Measurements from ENCODE around the gene SMC1B.

Gene SMC1B

DNA sequence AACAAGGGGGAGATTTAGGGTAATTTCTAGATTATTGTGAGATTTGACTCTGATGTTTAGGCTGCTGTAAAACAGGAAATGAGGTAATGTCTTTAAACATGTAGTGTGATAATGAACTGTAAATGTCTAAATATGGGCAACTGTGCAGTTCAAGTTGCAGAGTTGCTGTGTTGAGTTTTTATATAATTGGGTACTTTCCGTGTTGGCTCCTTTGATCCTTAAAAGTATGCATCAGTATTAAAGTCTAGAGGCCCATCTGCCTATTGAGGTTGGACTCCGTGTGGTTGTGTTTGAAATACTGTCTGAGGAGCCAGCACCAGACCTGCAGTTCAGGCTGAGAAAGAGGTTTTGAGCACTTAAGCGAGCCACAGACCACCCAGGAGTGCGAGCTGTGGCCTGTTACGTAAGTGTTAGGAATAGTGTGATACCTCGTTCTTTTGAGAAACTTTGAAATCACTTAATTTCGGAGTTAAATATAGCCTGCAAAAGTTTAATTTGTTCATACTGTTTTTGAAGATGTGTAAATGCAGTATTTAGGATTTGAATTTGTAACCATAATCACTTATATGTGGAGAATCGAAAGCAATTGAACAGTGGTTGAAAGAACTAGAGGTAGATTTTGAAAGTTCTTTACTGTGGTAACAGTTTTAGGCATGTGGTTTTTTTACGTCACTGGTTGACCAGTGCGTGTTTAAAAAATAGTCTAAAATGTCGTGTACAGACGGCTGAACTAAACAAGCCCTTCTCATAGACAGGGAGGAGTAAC lies 94.7 kb downstream of the SMC1B start:
- DNase-seq (ENCODE audit: low spot score): no peak

GRCh38 chr22:45318168-45318557 lies 95.2 kb downstream of the SMC1B start:
- peak; percentile 69 for DNase-seq (ENCODE audit: low spot score)

DNA sequence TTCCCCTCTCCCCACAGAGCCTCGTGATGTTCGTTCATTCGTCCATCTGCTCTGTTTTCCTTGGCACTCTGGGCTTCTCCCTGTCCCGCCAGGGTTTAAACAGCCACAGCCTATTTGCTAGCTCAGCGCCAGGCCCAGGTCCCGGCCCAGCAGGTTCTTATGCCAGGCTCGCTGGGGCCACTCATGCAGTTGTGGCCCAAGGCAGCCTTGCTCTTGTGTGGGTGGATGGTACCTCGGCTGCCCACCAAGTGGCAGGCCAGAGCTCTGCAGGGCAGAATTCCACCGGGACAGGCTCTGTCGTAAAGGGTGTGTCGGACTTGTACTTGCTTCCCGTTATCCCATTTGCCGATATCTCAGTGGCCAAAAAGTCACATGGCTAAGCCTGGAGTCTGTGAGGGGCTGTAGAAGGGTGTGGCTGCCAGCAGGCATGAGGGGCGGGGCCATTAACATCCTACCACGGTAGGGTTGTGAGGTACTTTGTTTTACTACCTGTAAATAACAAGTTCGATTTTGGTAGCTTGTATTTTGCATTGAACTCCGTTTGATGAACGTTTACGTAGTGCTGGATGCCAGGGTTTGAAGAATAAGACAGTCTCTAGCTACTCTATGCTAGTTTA lies 95.7 kb downstream of the SMC1B start:
- DNase-seq (ENCODE audit: low spot score): no peak

DNA sequence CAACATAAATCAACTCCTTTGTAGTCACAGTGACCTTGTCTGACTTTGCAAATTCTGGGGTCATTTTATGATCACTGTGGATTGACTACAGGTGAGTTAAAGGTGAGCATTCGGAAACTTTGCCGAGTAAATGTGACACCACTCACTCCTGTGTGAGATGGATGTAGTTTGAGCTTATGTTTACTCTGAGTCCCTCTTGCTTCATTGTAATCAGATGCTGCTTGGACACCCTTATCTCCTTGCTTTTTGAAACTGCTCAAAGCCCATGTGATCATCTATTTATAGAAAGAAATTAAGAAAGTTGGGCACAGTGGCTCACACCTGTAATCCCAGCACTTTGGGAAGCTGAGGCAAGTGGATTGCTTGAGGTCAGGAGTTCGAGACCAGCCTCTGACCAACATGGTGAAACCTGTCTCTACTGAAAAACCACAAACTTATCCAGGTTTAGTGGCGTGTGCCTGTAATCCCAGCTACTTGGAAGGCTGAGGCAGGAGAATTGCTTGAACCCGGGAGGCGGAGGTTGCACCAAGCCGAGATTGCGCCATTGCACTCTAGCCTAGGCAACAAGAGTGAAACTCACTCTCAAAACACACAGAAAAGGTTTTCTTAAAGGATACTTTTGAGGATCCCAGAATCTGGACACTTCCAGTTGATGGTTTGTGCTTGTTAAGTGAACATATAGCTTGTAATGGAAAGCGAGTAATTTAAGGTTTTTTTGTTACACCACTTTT lies 96.4 kb downstream of the SMC1B start:
- no peak for DNase-seq (ENCODE audit: low spot score)

DNA sequence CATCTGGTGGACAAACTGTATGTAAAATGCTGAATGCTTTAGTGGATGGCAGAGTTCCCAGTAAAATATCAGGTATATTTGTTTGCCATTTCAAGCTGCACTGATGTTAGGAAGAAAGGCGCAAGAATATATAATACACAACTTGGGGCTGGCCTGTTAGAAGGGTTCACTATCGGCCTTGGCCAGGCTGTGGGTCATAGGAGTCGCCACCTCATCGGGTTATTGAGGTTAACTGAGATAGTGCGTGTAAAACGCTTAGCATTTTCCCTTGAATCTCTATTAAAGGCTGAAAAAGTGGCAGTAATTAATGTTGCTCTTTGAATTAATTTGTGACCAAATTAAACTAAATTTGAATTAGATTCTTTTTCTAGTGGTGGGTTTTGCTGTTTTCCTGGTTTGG lies 98.6 kb downstream of the SMC1B start:
- DNase-seq (ENCODE audit: low spot score): peak; percentile 77

DNA sequence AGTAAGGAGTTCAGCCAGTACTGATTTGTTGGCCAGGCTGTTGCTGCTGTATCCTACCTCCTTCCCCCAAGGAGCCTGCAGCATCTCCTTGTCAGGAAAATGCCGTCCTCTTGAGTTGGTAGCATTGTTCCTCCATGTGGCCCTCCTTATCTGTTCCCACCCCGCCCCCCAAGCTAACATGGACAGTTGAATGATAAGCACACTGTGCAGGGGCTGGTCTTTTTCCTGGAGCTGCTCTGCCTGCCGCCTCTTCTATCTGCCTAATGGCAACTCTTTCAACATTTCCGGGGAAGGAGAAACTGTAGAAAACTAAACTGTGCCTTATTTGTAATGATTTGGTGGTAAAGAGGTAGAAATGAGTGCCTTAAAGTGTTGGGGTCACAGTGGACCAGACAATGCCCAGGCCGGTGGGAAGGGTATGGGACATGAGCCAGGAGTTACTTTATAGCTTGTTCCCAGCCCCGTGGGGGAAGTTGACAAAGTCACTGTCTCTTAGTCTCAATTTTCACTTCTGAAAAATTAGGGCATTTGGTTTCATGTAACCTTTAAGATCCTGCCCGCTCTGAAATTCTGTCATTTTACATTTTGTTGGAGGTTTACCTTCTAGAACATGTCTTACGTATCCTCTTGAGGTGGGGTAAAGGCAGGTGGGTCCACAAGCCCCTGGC lies 99.2 kb downstream of the SMC1B start:
- DNase-seq (ENCODE audit: low spot score): peak; percentile 74

GRCh38 chr22:45312856-45313255 lies 100.5 kb downstream of the SMC1B start:
- peak; percentile 16 for DNase-seq (ENCODE audit: low spot score)

GRCh38 chr22:45312415-45312814 lies 101.0 kb downstream of the SMC1B start:
- DNase-seq (ENCODE audit: low spot score): no peak

GRCh38 chr22:45310977-45311531 lies 102.3 kb downstream of the SMC1B start:
- DNase-seq (ENCODE audit: low spot score): peak; percentile 26

DNA sequence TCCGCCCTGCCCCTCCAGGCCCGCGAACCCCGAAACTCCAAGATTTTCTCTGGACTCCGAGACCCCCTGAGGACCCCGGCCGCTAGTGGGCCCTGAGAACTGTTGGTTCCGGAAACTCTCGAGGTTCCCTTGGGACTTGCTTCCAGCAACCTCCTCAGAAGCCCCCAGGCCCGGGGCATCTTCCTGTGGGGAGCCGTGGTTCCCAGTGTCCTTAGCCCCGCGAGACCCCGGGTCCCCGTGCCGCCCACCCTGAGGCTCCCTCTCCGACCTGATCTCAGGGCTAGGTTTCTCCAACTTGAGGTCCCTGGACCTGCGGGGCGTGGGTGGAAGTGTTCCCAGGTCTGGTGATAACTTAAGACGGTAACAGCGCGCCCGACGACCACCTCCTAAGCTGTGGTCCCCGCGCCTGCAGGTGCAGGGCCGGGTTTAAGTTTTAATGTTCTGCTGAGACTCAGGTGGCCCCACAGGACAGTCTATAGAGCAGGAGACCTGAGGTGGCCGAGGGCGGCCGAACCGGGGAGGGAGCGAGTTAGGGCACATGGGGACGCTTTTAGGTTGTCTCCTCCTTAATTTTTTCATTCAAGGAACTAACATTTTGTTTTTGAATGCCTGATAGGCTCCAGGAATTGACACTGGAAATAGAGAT lies 102.9 kb downstream of the SMC1B start:
- DNase-seq (ENCODE audit: low spot score): no peak

DNA sequence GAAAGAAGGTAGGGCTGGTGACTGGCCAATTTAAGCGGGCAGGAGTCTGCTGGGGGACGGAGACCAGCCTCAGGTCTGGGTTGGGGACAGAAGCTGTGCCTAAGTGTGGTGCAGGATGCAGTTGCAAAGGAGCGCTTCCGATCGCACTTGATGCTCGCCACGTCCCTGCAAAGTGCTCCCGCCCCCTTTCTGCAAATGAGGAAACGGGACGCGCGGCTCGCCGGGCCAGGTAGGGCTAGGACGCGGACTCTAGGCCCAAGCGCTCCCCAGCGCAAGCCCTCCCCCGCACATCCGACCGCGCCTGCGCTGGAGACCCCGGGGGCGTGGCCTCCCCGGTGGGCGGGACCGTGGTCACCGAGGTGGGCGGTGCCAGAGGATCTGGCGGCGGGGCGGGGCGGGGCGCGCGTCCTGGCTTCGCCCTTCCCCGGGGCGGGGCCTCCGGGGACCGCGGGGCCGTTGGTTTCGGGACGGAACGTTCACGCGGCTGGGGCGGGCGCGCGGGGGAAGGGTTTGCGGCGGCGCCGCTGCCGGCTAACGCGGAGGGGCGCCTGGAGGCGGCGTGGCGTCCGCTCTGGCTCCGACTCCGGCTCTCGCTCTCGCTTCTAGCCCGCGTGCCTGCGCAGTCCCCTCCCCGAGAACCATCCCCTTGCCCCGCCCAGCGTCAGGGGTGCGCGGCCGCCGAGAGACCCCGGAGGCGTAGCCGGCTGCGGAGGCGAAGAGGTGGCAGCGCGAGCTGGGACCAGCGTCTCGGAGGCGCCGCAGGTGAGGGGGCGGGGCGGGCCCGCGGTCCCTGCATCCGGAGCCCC lies 103.8 kb downstream of the SMC1B start, which contains the start of gene FAM118A:
Gene FAM118A, plus strand, starts transcription at position 513 of the 806 bp plus-strand sequence. CDS start 12,446 bp downstream, outside the sequence.
- DNase-seq (ENCODE audit: low spot score): peak; percentile 95

- no peak for DNase-seq (ENCODE audit: low spot score)
These were observed 104.4 kb downstream of the SMC1B start for GRCh38 chr22:45308957-45309421.

- DNase-seq (ENCODE audit: low spot score): no peak
These were observed 104.9 kb downstream of the SMC1B start for GRCh38 chr22:45308391-45308956.

GRCh38 chr22:45306139-45306538 lies 107.3 kb downstream of the SMC1B start:
- no peak for DNase-seq (ENCODE audit: low spot score)

- DNase-seq (ENCODE audit: low spot score): no peak
These were observed 107.8 kb downstream of the SMC1B start for GRCh38 chr22:45305456-45306075.

- DNase-seq (ENCODE audit: low spot score): no peak
These were observed 108.4 kb downstream of the SMC1B start for GRCh38 chr22:45304971-45305370.

- DNase-seq (ENCODE audit: low spot score): no peak
These were observed 110.2 kb downstream of the SMC1B start for GRCh38 chr22:45303181-45303580.

DNA sequence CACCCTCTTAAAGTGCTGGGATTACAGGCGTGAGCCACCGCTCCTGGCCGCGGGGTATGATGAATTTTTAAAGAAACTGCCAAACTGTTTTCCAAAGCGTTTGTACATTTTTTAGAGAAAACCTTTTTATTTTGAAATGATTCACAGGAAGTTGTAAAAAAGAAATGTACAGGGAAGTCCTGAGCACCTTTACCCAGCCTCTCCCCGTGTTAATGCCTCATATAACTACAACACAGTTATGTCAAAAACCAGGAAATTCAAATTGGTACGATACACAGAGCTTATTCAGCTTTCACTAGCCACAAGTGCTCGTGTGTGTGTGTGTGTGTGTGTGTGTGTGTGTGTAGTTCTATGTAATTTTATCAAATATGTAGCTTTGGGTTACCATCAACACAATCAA lies 110.6 kb downstream of the SMC1B start:
- no peak for DNase-seq (ENCODE audit: low spot score)

GRCh38 chr22:45298934-45299505 lies 114.4 kb downstream of the SMC1B start:
- no peak for DNase-seq (ENCODE audit: low spot score)
